HFFc6 (cell line): ENCODE results near the gene ARHGAP15. TPM values are rescaled to one million over a fixed set of nuclear protein-coding genes. Genes with fewer than 3 reads are reported as not detected.

Experiments used
- DNase-seq: peaks from one replicate; pipeline ENCODE4 v3.0.0-alpha.2; 2018
- H3K27ac Mint-ChIP-seq: 2 replicates; pipeline ENCODE4 v1.8.0; 2020; ENCODE audit warnings: mild to moderate bottlenecking, mixed read lengths
- H3K27me3 Mint-ChIP-seq: 2 replicates; pipeline ENCODE4 v1.8.0; 2021; ENCODE audit warnings: mild to moderate bottlenecking, moderate library complexity, mixed read lengths; ENCODE audit not compliant: insufficient read depth
- H3K36me3 Mint-ChIP-seq: 2 replicates; pipeline ENCODE4 v1.8.0; 2021; ENCODE audit warnings: low read depth, mixed read lengths
- H3K4me1 Mint-ChIP-seq: 2 replicates; pipeline ENCODE4 v1.8.0; 2020; ENCODE audit warnings: low read depth, mixed read lengths
- H3K4me3 Mint-ChIP-seq: 2 replicates; pipeline ENCODE4 v1.8.0; 2020; ENCODE audit warnings: mild to moderate bottlenecking, moderate library complexity, mixed read lengths
- H3K9me3 Mint-ChIP-seq: 2 replicates; pipeline ENCODE4 v1.8.0; 2020; ENCODE audit warnings: mild to moderate bottlenecking, mixed read lengths
- total RNA-seq, 6 experiments: library from RNA; stranded (reverse); fragmentation: NEBNext Ultra II Directional; extraction: Animal tissue kit (Norgen Biotek cat#: 25700); gene quantifications; 2 replicates in 1 of 6; 3 replicates in 5 of 6; pipeline ENCODE4 v1.2.3, GENCODE V29; 2021
- TF ChIP-seq, protein P1 (sequence below): fragments of 200-600 bp; sonication (generic); IDR thresholded peaks from 2 replicates; pipeline ENCODE4 v1.5.0; 2021; ENCODE audit warnings: antibody characterized with exemption, mild to moderate bottlenecking

ARHGAP15 gene
- total RNA-seq, 6 experiments from 2014 or later: not detected

DNA sequence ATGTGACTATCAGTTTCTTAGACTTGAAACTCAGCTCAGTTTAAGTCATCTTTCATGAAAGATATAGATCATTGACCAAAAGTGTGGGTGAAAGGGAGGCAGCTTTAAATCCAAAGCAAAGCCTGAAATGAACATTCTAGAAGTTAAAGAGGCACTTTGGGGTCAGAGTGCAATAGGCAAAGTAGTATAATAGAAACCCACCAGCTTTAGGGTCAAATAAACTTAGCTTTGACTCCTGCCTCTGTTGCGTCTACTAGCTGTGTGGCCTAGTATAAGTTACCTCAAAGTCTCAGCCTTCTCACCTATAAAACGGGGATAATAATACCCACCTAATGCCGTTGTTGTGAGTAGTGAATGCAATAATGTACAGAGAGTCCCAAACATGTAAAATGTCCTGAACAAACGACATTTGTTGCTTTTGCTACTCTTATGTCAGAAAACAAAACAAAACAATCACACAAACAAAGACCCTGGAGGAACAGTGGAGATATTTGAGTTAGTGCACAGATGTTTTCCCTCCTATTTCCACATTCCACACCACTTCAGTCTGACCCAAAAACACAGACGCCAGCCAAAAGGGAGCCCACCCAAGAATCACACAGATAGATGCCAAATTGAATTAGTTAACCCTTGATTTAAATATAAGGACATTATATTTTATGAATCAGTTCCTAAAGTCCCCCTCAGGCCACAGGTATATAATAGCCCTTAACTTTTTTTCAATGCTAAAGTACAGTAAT, 657.0 kb downstream of the ARHGAP15 start:
- H3K4me3 Mint-ChIP-seq: no peak overlapping the region
- no peak for DNase-seq
- H3K9me3 Mint-ChIP-seq: no peaks in the 10 kb centered on the region
- no peaks in the 10 kb centered on the region for H3K27me3 Mint-ChIP-seq
- H3K4me1 Mint-ChIP-seq: peaks cover 3% of the 10 kb centered on the region; the same call in 1 of the 2 replicates
- H3K36me3 Mint-ChIP-seq: no peaks in the 10 kb centered on the region
- TF ChIP-seq, protein P1, sequence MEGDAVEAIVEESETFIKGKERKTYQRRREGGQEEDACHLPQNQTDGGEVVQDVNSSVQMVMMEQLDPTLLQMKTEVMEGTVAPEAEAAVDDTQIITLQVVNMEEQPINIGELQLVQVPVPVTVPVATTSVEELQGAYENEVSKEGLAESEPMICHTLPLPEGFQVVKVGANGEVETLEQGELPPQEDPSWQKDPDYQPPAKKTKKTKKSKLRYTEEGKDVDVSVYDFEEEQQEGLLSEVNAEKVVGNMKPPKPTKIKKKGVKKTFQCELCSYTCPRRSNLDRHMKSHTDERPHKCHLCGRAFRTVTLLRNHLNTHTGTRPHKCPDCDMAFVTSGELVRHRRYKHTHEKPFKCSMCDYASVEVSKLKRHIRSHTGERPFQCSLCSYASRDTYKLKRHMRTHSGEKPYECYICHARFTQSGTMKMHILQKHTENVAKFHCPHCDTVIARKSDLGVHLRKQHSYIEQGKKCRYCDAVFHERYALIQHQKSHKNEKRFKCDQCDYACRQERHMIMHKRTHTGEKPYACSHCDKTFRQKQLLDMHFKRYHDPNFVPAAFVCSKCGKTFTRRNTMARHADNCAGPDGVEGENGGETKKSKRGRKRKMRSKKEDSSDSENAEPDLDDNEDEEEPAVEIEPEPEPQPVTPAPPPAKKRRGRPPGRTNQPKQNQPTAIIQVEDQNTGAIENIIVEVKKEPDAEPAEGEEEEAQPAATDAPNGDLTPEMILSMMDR: no peak
- H3K27ac Mint-ChIP-seq: no peak overlapping the region

DNA sequence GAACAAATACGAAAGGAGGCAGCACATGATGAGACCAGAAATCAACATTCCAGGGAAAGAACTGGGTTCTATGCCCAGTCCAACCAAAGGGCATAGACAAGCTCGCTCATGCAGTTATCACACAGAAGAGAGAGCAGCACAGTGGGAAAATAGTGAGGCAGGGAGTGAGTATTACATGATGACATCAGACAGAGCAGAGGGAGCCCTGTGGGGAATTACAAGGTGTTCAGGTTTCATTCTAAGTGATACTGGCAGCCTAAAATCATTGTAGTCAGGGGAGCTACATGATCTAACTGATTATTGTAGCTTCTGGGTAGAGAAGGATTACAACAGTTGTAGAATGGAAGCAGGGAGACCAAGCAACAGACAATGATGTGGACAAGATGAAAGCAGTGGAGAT, 658.5 kb downstream of the ARHGAP15 start:
- Mint-ChIP-seq H3K4me3 (no peak overlapping the region), H3K27ac (no peak overlapping the region), H3K36me3 (no peaks in the 10 kb centered on the region), H3K4me1 (peaks cover 6% of the 10 kb centered on the region; the same call in 1 of the 2 replicates), H3K27me3 (no peaks in the 10 kb centered on the region), H3K9me3 (no peaks in the 10 kb centered on the region)
- no peak for DNase-seq
- TF ChIP-seq, protein P1: no peak

DNA sequence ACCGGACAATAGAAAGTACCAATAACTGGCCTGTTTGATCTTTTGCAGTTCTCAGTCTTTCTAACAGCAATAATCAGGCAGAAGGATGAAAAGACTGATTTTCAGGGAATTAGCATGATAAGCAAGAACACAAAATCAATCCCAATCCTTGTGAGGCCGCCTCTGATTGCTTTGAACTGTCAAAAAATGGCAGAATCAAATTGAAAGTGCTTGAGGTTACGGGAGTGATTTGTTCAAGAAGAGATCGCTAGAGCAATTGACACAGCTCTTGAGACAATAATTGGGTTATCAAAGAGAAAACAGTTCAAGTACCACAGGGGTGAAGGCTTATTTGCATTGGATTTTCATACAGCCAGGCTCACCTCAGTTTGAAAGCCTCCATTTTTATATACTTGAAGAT, 663.4 kb downstream of the ARHGAP15 start:
- TF ChIP-seq, protein P1: no peak
- Mint-ChIP-seq H3K4me1 (peaks cover 6% of the 10 kb centered on the region; the same call in 1 of the 2 replicates), H3K27me3 (peaks cover 1% of the 10 kb centered on the region; the same call in 1 of the 2 replicates), H3K4me3 (no peak overlapping the region), H3K27ac (no peak overlapping the region), H3K9me3 (no peaks in the 10 kb centered on the region), H3K36me3 (no peaks in the 10 kb centered on the region)
- no peak for DNase-seq

DNA sequence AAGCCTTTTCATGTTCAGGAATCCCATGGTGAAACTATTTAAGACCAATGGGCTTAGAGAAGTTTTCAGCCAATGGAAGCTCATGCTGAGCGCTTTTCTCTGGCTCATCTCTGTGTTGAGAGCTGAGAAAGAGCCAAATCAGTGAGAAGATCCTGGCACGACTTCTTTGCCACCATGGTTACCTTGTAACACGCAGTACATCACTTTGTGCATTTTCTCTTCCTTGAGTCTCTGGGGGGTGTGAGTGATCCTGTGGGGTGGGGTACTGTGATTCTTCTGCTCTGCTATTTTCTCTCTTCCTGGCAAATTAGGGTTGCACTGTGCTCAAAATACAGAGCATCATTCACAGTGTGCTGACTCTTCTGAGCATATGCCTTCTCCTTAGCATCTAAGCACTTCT, 664.2 kb downstream of the ARHGAP15 start:
- H3K4me1 Mint-ChIP-seq: peaks cover 6% of the 10 kb centered on the region; the same call in 1 of the 2 replicates
- H3K4me3 Mint-ChIP-seq: no peak overlapping the region
- peaks cover 1% of the 10 kb centered on the region; the same call in 1 of the 2 replicates for H3K27me3 Mint-ChIP-seq
- DNase-seq: no peak
- no peak overlapping the region for H3K27ac Mint-ChIP-seq
- no peaks in the 10 kb centered on the region for H3K36me3 Mint-ChIP-seq
- H3K9me3 Mint-ChIP-seq: no peaks in the 10 kb centered on the region
- TF ChIP-seq, protein P1: no peak

DNA sequence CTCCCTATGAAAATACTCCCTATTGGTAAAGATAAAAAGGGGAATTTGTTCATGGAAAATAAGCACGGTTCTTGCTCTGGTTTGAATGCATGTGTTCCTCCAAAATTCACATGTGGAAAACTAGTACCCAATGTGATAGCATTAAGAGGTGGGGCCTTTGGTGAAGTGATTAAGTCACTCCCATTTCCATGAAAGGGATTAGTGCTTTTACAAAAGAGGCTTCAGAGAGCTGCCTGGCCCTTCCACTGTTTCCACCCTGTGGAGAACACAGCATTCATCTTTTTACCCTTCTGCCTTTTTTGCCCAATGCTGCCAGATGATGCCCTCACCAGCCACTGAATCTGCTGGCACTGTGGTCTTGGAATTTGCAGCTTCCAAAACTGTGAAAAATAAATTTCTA, 666.8 kb downstream of the ARHGAP15 start:
- Mint-ChIP-seq H3K4me3 (no peak overlapping the region), H3K27me3 (peaks cover 1% of the 10 kb centered on the region; the same call in 1 of the 2 replicates), H3K4me1 (peaks cover 4% of the 10 kb centered on the region; the same call in 1 of the 2 replicates), H3K36me3 (peaks cover 4% of the 10 kb centered on the region; the same call in 1 of the 2 replicates), H3K9me3 (no peaks in the 10 kb centered on the region), H3K27ac (no peak overlapping the region)
- DNase-seq: no peak
- TF ChIP-seq, protein P1: no peak
